ENCODE data around the gene LIAS.

GRCh38 chr4:39422247-39422646, 36.6 kb upstream of the LIAS start:
- TF ChIP-seq SP1 (IDR thresholded peaks at IDR 0.05) (no peak), ZBTB33 (IDR thresholded peaks at IDR 0.05) (no peak), YY1 (IDR thresholded peaks at IDR 0.05) (no peak), JUND (IDR thresholded peaks at IDR 0.05) (no peak), RAD21 (IDR thresholded peaks at IDR 0.05) (no peak), CTCF (IDR thresholded peaks at IDR 0.05; ENCODE audit: low read depth, low read length, missing input control) (no peak), TAF1 (conservative IDR thresholded peaks at IDR 0.05) (no peak), RXRA (IDR thresholded peaks at IDR 0.05) (no peak)
